HG03159 (cell line): Measurements from ENCODE around the gene RBM33.
A peak's percentile ranks its signal among the peaks of the same experiment; 100 is the strongest.

Source experiments
- ATAC-seq: cut with Tn5 transposase; IDR thresholded peaks from one replicate; pipeline ENCODE4 v1.9.1; 2021; ENCODE audit warnings: mild to moderate bottlenecking, moderate library complexity; ENCODE audit not compliant: unreplicated experiment

Gene RBM33

DNA sequence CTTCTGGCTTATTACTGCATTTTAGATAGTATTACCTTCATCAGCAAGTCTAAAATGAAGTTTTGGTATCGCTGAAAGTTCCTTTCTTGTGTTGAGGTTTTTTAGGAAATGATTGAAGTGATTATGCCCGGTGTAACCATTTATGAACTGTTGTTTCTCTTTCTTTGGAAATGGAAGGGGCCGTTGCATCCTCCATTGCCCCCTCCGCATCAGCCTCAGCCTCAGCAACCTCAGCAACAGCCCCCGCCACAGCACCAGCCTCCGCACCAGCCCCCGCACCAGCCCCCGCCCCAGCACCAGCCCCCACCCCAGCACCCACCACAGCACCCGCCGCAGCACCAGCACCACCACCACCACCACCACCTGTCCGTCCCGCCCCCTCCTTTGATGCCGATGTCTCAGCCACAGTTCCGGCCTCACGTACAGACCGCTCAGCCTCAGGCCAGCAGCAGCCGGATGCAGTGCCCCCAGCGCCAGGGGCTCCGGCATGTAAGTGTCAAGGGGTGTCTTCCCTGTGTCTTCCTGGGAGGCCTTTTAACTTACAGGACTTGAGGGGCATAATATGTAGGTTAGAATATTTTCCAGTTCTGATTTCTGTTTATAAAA, 95.2 kb downstream of the RBM33 start:
- ATAC-seq, result no peak

DNA sequence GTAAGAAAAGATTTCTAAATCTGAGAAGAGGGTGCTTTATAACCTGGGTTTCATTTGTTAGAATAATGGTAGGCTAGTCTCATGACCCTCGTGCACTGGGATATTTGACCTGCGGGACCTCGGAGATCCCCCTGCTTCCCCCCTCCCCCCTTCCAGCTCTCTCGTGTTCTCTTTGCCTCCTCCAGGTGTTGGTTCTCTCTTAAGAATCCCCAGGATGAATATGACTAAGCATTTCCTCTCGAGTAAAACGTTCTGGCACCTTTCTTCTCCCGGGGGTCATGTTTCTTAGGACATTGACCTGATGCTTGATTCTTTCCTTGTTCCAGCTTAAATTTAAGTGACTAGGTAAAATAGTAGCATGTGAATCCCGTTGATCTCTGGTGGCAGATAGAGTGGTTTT, 96.6 kb downstream of the RBM33 start:
- ATAC-seq, result no peak

DNA sequence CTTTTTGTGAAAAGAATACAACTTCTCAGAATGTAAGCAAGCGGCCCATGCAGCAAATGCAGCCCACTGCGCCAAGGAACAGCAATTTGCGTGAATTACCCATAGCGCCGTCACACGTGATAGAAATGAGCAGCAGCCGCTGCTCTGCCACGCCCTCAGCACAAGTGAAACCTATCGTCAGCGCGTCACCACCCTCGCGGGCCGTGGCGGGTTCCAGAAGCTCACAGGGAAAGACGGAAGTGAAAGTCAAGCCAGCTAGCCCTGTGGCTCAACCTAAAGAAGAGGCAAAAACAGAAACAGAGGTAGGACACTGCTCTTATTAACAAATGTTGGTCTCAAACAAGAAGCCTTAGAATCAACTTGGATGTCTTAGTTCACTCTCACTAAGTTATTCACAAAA, 97.3 kb downstream of the RBM33 start:
- no peak for ATAC-seq

DNA sequence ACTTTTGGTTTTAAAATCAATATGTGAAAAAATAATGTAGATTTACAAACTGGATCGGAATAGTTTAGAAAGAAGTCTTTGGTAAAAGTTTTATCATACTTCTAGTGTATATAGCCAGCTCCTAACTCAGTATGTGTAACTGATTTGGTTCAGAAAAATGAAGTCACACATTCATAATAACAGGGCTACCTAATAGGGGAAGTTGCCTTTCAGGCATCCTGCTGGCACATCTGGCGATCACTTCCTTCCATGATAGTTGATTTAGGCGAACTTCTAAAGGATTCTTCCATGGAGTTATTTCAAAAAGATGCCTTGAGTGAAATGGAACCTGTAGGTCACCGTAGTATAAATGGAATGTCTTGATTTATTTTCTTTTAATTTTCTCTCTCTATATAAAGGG, 98.7 kb downstream of the RBM33 start:
- ATAC-seq, result no peak

DNA sequence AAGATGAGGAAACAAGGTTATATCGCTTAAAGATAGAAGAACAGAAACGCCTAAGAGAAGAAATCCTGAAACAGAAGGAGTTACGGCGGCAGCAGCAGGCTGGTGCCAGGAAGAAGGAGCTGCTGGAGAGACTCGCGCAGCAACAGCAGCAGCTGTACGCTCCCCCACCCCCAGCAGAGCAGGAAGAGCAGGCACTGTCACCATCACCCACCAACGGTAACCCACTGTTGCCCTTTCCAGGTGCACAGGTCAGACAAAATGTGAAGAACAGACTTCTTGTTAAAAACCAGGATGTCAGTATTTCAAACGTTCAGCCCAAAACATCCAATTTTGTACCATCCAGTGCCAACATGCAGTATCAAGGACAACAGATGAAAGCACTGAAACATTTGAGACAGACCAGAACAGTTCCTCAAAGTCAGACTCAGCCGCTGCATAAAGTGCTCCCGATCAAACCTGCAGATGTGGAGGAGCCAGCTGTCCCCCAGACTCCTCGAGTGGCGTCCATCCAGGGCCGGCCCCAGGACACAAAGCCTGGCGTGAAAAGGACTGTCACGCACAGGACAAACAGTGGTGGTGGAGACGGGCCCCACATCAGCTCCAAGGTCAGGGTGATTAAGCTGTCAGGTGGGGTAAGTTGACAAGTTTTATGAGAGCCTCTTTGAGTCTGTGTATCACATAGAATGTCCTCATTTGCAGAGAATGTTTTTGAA, 100.7 kb downstream of the RBM33 start:
- no peak for ATAC-seq

DNA sequence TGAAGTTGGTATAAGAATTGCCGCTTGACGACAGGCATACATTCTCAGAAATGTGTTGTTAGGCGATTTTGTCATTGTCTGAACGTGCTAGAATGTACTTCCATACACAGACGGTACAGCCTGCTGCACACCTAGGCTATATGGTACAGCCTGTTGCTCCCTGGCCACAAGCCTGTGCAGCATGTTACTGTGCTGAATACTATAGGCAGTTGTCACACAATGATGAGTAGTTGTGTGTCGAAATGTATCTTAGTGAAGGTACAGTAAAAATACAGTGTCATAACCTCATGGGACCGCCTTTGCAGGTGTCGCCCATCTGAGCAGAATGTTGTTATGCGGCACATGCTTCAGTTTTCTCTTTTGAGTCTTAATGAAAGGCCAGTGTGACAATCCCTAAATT, 101.3 kb downstream of the RBM33 start:
- no peak for ATAC-seq

DNA sequence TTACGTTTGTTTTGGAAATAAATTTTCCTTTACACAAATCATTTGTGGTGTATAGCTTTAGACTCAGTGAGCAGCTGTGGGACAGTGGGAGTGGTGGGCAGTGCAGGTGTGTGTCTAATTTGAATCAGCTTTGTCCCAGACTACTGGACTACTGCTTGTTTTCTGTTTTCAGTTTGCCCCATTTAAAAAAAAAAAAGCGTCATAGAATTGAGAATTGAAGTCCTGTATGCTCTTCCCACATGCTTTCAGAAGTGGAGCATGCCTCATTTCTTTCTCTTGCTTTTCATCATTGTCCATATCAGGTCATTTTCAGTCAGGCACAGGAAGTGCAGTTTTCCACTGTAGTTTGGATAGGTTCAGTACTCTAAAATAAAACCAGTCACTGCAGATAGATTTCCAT, 101.7 kb downstream of the RBM33 start:
- no peak for ATAC-seq

DNA sequence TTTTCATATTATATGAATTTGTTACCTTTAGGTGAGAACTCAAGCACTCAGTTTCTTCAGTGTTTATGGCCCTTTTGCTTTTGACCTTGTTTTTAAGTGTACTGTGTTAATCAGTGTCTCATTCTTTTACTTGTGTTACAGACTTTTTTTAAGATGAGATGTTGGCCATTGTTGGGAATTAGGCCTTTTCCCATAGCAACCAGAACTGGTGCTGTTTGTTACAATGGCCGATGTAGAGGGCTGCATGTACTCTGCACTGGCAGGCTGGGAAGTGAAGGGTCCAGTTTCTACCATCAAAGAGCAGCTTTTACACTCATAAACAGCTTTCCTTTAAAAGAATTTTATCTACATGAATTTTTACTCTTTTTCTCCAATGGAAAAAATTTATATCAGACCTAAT, 102.7 kb downstream of the RBM33 start:
- ATAC-seq, result no peak

DNA sequence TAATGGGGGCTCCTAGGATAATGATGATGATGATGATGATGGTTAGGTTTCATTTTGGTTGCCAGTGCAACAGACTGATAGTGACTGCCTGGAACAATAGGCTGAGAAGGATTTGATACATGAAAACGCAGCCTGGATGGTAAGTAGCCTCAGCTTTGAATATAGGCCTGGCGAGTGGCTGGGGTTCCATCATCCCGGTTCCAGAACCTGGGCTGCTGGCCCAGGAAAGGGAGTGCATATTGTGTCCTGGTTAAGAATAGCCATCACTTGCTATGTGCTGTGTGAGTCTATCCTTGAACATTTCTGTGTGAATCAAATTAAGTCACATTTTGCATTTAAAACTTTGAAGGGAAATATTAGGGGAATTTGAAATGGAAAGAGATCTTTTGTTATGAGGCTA, 105.1 kb downstream of the RBM33 start:
- no peak for ATAC-seq

DNA sequence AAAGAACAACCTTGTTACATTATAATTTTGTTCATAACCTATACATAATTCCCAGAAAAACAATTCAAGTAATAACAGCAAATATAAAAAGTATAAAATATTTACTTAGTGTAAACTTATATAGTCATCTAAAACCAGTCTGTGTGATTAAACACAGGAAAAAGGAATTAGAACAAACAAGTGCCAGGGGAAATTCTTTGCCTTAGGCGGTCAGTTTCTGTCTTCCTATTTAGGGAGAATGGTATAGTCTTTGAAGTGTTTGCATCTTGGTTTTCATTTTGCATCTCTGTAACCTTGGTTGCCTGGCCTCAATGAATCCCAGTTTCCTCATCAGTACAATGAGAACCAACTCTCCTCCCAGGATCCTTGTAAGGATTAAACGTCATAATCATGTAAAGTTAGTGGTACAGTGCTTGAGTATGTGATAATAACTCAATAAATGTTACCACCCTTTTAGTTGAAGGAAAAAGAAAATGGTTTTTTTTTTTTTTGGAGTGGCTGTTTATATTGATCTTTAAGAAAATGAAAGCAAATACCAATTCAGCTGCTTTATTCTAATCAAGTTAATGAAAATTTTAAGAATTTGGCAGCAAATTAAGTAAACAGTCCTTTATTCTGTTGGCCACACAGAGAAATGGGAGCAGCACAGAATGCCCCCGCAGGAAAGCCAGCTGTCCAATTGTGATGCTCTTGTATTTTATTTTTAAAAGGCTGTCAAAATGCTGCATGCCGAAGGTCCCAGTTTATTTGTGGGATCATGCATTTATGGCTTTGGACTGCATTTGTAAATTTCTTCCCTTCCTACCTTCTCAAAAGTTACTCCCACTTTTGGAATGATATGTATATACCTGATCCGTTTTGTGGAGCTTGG, 106.0 kb downstream of the RBM33 start:
- no peak for ATAC-seq

DNA sequence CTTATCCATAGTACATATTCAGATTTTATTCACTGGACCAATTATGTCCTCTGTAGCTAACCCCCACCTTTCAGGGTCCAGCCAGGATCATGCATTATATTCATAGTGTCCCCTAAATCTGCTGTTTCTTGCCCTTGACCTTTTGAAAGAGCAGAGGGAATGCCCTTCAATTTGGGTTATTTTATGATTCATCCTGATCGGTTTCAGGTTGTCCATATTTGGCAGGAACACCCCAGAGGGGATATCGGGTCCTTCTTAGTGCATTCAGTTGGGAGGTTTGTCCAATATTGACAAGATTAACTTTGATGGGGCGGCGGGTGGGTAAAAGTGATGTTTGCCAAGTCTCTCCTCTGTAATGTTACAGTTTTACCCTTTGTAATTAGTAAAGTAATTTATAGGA, 106.9 kb downstream of the RBM33 start:
- no peak for ATAC-seq

DNA sequence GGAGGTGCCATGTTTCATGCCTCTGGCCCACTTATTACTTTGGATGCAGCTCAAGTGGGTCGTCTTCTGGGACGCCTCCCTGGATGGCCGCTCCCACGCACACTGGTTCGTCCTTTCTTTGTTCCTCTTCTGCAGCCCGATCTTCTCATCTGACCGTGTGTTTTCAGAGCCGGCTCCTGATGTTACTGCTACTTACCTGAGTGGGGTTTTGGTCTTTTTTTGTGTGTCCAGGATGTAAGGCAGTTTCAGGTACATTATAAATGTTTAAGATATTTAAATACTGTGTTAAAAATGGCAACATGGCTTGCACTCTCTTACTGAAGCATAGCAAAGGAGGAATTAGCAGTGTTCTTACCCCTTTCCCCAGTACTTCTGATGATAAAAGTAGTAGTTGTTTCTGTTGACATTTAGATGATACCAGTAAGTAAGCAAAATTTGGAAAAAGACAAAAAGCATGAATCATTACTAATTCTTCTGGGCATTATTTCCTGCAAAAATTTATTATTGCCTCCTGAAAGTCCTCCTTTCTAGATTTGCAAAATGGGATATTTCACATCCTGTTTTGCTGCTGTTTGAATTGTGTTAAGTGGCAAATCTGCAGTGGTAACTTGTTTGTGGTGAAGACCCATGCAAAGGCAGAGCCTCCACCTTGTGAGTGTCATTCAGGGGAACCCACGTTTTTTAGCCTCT, 108.4 kb downstream of the RBM33 start:
- peak; percentile 59 for ATAC-seq

DNA sequence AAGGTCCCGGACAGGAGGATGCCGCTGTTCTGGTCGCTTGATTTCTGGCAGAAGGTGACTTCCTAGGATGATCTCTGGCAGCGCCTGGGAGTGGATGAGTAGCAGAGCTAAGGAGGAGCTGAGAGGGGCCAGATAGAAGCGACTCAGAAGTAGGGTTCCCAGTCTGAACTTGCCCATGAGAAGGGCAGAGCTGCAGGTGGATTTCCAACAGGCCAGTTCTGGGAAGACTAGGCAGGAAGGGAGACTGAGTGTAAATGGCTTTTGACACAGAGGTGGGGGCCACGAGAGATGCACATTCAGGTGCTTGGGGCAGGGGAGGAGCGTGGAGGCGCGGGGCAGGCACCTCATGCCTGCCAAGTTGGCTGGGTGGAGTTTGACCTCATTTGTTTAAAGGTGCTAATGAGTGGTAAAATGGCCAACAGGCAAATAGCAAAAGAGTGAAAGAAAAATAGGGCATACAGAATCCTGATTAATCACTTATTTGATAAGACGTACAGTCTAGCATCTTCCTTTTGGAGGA, 109.0 kb downstream of the RBM33 start:
- ATAC-seq, result peak; percentile 14

DNA sequence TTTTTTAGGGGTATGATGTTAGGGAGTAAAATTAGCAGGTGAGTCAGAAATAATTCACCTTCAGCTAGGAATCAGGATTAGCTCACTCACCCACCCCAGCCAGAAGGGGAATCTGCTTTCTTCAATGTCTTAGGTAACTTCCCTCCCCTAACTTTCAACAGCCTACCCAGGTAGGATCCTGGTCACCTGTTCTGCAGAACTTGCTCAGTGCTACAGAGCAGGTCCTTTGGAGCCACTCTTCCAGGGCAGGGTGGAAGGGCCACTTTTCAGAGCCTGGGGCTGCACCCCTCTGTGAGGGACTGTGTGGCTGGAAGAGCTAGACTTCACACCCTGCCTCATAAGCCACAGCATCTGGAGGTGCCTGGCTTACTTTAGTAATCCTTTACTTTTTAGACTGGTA, 109.7 kb downstream of the RBM33 start:
- no peak for ATAC-seq

DNA sequence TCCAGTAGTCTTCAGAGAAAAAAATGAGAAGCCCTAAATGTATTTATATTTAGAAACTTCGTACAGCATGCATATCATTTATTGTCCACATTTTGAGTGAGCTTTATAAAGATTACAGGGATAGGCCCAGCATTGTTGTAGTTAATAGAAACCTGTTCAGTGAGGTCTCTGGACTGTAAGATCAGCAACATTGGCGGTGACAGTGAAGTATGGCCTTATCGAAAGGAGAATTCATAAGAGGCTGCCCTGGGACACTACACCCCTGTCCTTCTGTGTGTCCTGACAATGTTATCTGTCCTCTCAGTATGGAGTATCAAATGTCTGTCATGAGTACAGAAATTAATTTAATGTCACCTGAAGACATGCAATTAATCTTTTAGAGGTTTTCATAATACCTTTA, 110.6 kb downstream of the RBM33 start:
- ATAC-seq, result no peak

DNA sequence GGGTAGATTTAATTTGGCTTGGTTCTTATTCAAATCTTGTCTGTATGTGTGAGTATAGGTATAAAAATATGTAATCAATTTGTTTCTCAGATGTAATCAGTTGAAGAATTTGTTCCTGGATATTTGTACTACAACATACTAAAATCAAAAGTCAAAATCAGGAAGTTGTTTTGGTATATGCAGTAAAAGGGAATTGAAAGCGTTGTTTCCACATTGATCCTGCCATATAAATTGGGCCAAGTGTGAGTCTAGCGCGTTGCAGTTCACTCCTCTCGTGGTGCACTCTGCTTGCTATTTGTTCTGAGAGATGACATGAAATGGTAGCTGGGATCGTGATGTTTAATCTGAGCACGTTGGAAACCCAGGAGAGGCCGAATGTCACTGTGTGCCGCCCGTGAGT, 111.9 kb downstream of the RBM33 start:
- ATAC-seq, result no peak

DNA sequence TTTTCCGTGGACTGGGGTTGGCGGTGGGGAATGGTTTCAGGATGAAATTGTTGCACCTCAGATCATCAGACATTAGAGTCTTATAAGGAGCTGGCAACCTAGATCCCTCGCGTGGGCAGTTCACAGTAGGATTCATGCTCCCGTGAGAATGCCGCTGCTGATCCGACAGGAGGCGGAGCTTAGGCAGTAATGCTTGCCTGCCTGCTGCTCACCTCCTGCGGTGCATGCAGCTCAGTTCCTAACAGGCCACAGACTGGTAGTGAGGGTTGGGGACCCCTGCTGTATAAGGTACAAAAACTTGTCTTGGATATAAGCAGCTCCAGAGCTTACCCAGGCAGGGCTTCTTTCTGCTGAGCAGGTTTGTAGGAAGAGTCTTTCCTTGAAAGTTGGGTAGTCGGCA, 113.9 kb downstream of the RBM33 start:
- no peak for ATAC-seq

DNA sequence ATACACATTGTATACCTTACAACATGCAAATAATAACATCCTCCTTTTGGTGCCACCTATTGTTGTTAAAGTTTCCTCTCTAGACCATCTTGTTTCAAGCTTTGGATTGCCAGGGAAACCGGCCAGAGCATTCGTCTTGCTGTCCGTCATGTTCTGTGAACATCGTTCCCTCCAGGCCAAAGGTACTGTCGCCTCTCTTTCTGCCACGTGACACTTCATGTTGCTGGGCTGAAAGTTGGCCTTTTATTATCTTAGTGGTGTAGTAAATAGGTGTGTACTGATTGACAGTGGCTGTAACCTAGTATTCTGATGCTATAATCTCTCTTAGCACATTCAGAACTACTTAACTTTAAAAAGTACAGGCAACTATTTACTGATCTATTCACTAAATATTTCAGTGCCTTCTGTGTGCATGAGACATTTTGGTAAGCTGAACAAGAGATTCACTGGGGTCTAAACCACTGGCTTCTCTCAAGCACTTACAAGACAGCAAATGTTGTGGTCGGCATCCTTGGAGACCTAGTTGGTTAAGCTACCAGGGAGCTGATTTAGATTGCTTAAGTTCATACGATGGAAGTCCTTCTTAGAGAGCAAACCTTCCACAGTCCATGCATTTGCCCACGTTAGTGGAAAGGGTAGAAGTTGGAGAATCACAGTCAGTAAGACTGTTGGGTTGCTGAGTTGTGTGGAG, 115.4 kb downstream of the RBM33 start:
- ATAC-seq, result no peak

DNA sequence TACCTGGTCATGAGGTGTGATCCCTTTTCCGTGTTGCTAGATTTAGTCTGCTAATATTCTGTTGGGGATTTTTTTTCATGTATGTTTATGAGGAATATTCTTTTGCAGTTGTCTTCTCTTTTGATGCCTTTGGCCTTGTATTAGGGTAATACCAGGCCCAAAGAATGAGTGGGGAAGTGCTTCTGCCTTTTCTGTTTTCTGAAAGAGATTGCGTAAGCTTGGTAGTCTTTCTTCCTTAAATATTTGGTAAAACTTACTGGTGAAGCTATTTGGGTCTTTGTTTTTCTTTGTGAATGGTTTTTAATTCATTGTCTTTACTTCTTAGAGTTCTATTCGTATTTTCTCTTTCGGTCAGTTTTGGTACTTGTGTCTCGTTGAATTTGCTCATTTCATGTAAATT, 116.7 kb downstream of the RBM33 start:
- no peak for ATAC-seq

DNA sequence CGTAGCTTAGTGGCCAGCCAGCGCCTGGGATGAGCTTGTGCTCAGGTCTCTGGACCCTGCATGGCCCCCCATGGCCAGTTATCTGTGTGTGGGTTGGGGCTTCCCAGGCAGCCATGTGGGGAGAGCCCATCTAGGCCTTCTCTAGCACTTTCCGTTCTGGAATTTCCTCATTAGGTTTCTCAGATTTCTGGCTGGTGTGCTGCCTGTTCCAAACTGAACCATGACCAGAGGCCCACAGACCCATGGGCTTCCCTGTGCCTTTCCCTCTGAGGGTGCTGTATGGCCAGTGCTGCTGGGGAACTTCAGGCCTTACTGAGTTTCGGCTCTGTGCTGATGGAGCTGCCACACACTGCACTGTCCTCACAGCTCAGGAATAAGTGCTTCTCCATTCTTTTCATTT, 117.6 kb downstream of the RBM33 start:
- no peak for ATAC-seq

DNA sequence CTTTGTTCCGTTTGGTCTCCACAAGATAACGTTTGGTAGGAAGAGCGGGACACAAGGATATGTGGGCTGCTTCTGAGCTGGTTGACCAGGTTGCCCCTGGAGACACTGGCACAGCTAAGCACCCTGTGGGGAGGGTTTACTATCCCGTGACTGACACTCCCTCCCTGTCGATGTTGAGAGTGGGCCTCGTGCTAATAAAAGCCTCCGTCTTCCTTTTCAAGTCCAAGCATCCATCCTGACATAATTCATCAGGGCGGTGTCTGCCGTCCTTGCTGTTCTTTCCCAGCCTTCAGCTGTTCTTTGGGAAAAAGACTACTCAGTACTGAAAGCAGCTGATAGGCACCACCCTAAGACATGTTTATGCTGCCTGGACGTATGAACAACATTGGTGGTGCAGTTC, 118.2 kb downstream of the RBM33 start:
- no peak for ATAC-seq
